ENCODE data around the gene CNTNAP2.

DNA sequence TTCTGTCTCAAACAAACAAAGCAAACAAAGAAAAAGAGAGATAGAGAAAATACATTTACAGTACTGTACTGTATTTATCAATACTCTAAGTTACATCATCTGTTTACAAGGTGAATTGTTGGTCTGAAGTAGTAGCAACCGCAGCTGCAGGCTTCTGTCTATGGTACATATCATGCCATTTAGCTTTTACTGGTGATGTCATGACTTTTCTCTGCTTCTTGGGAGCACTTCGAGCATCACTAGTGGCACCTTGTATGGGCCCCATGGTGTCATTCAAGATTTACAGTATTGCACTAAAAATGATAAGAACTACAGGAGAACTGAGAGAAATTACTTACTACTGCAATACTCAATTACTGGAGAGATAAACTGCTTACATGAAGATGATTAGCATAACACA, 826.9 kb downstream of the CNTNAP2 start:
- TF ChIP-seq CTCF (IDR thresholded peaks at IDR 0.05), result no peak
- no peak for TF ChIP-seq POLR2A (IDR thresholded peaks at IDR 0.05)

Data from heart left ventricle (tissue), 13 donors.